Measurements from ENCODE around the gene TCERG1L.

GRCh38 chr10:131224106-131224505 lies 87.4 kb downstream of the TCERG1L start:
- TF ChIP-seq, protein P1, sequence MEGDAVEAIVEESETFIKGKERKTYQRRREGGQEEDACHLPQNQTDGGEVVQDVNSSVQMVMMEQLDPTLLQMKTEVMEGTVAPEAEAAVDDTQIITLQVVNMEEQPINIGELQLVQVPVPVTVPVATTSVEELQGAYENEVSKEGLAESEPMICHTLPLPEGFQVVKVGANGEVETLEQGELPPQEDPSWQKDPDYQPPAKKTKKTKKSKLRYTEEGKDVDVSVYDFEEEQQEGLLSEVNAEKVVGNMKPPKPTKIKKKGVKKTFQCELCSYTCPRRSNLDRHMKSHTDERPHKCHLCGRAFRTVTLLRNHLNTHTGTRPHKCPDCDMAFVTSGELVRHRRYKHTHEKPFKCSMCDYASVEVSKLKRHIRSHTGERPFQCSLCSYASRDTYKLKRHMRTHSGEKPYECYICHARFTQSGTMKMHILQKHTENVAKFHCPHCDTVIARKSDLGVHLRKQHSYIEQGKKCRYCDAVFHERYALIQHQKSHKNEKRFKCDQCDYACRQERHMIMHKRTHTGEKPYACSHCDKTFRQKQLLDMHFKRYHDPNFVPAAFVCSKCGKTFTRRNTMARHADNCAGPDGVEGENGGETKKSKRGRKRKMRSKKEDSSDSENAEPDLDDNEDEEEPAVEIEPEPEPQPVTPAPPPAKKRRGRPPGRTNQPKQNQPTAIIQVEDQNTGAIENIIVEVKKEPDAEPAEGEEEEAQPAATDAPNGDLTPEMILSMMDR (IDR thresholded peaks at IDR 0.05) = no peak
- no peak for TF ChIP-seq POLR2A (IDR thresholded peaks at IDR 0.05)
